ENCODE results near the gene DIP2A.
A peak's percentile ranks its signal among the peaks of the same experiment; 100 is the strongest.

The DIP2A gene

GRCh38 chr21:46562472-46562871 is 103.8 kb downstream of the DIP2A start:
- no peak for DNase-seq (ENCODE audit: low read depth)
- TF ChIP-seq, protein P1, sequence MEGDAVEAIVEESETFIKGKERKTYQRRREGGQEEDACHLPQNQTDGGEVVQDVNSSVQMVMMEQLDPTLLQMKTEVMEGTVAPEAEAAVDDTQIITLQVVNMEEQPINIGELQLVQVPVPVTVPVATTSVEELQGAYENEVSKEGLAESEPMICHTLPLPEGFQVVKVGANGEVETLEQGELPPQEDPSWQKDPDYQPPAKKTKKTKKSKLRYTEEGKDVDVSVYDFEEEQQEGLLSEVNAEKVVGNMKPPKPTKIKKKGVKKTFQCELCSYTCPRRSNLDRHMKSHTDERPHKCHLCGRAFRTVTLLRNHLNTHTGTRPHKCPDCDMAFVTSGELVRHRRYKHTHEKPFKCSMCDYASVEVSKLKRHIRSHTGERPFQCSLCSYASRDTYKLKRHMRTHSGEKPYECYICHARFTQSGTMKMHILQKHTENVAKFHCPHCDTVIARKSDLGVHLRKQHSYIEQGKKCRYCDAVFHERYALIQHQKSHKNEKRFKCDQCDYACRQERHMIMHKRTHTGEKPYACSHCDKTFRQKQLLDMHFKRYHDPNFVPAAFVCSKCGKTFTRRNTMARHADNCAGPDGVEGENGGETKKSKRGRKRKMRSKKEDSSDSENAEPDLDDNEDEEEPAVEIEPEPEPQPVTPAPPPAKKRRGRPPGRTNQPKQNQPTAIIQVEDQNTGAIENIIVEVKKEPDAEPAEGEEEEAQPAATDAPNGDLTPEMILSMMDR (IDR thresholded peaks at IDR 0.05; ENCODE audit: control insufficient read depth, insufficient read depth, low read depth, low read length, missing control alignments) = no peak
- H3K4me3 ChIP-seq (ENCODE audit: control insufficient read depth, low read depth, low read length) = no peak overlapping the region

GRCh38 chr21:46562964-46563607 is 104.4 kb downstream of the DIP2A start:
- no peak for DNase-seq (ENCODE audit: low read depth)
- H3K4me3 ChIP-seq (ENCODE audit: control insufficient read depth, low read depth, low read length) = no peak overlapping the region
- TF ChIP-seq, protein P1 (IDR thresholded peaks at IDR 0.05; ENCODE audit: control insufficient read depth, insufficient read depth, low read depth, low read length, missing control alignments) = no peak

DNA sequence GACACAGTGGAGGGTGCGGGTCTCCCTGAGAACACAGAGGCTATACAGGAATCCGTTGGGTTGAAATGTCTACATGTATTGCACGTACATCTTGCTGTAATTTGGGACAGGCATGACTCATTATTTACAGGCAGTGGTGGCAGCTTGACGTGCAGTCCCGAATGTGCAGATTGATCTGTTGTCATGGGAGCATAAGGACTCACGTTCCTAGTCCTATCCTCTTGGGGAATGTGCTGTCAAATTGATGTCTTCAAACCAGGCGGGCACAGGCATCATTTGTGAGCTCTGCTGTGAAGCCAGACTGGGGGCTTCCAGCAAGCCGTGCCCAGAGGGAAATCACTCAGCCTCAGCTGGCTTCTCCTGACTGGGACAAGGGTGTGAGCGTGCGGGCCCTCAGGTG is 105.7 kb downstream of the DIP2A start:
- no peak overlapping the region for H3K4me3 ChIP-seq (ENCODE audit: control insufficient read depth, low read depth, low read length)
- no peak for DNase-seq (ENCODE audit: low read depth)
- TF ChIP-seq, protein P1 (IDR thresholded peaks at IDR 0.05; ENCODE audit: control insufficient read depth, insufficient read depth, low read depth, low read length, missing control alignments) = no peak

GRCh38 chr21:46567348-46567747 is 108.7 kb downstream of the DIP2A start:
- H3K4me3 ChIP-seq (ENCODE audit: control insufficient read depth, low read depth, low read length) = no peak overlapping the region
- TF ChIP-seq, protein P1 (IDR thresholded peaks at IDR 0.05; ENCODE audit: control insufficient read depth, insufficient read depth, low read depth, low read length, missing control alignments) = no peak
- DNase-seq (ENCODE audit: low read depth) = no peak

DNA sequence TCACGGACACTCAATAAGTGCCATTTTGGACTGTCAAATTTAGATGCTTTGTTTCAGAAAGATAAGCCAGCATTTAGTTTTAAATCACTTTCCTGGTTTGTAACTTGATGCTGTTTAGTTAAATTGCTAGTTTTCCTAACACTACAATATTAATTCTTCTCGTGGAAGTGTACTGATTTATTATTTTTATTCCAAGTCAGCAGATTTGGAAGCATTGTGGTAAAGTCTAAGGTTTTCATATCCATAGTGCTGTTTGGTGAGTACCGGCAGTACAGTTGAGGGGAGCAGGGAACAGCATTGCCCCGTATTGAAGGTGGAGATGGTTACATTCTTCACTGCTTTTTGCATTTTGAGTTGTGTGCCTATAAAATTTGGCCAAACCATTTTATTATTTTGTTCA is 109.9 kb downstream of the DIP2A start:
- TF ChIP-seq, protein P1 (IDR thresholded peaks at IDR 0.05; ENCODE audit: control insufficient read depth, insufficient read depth, low read depth, low read length, missing control alignments) = no peak
- no peak for DNase-seq (ENCODE audit: low read depth)
- H3K4me3 ChIP-seq (ENCODE audit: control insufficient read depth, low read depth, low read length) = no peak overlapping the region

DNA sequence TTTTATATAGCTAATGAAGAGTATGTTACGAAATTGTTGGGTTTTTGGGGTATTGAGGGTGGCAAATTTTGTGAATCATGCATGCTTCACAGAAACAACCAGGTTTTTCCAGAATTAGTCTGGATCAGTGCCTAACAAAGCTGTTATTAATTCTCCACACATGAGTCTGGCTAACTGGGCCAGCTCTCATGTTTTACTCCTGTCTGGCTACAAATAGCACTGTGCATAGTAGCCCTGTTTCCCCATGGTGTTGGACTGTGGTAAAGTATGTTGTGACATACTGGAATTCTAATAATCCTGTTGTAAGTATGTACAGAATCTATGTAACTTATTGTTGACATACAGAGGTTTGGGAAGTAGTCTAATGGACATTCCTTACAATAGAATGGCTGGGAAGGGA is 110.4 kb downstream of the DIP2A start:
- TF ChIP-seq, protein P1 (IDR thresholded peaks at IDR 0.05; ENCODE audit: control insufficient read depth, insufficient read depth, low read depth, low read length, missing control alignments) = no peak
- DNase-seq (ENCODE audit: low read depth) = peak; percentile 16

More for the DNA sequence above, 110.4 kb downstream of the DIP2A start:
- no peak overlapping the region for H3K4me3 ChIP-seq (ENCODE audit: control insufficient read depth, low read depth, low read length)

Data from AG09309 (cell line).